SK-N-SH treated with all-trans-retinoic acid at 6 μM for 48 hours (cell line): ENCODE measurements around the gene AIG1.

Experiments
- RARB ChIP-seq: fragments of 250-450 bp; sonication (Bioruptor Pico); IDR thresholded peaks from 2 replicates; pipeline ENCODE4 v1.8.0; 2021; ENCODE audit warnings: mild to moderate bottlenecking, moderate library complexity
- SNAI2 ChIP-seq: fragments of 250-450 bp; sonication (Bioruptor Pico); IDR thresholded peaks from 2 replicates; pipeline ENCODE4 v1.5.0; 2020; ENCODE audit warnings: mild to moderate bottlenecking, moderate library complexity
- TCF4 ChIP-seq: fragments of 250-450 bp; sonication (Bioruptor Pico); IDR thresholded peaks from 2 replicates; pipeline ENCODE4 v1.8.0; 2021; ENCODE audit warnings: mild to moderate bottlenecking, moderate library complexity, borderline replicate concordance
- ZC3H10 ChIP-seq: fragments of 250-450 bp; sonication (Bioruptor Pico); IDR thresholded peaks from 2 replicates; pipeline ENCODE4 v1.5.1; 2021; ENCODE audit warnings: mild to moderate bottlenecking, moderate library complexity
- ZFP3 ChIP-seq: fragments of 250-450 bp; sonication (Bioruptor Pico); IDR thresholded peaks from 2 replicates; pipeline ENCODE4 v1.5.0; 2020; ENCODE audit warnings: mild to moderate bottlenecking, moderate library complexity

DNA sequence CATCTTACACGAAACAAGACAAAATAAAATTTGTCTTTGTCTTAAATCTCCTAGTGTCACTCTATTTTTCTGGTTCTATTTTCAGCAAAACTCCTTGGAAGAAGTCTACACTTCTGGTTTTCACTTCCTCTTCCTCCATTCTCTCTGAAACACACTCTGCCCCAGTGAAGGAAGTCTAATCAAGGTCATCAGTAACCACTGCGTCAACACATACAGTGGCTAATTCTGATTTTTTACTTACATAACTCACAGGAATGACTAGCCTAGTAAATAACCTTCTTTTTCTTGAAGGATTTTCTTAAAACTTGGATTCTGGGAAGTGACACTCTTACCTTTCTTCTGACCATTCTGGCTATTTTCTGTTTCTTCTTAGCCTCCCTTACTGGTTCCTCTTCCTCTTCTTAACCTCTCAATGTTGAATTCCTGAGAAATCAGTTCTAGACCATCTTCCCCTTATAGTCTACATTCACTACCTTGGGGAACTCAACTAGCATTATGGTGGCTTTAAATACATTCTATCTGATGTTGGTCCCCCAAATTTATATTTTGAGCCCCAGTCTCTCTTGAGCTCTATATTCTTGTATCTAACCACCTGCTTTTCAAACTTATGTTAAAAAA, 37.5 kb downstream of the AIG1 start:
- TF ChIP-seq ZC3H10 (CRISPR knock-in tag), result no peak
- no peak for TF ChIP-seq SNAI2 (CRISPR knock-in tag)
- no peak for TF ChIP-seq TCF4
- TF ChIP-seq RARB (CRISPR knock-in tag), result no peak
- TF ChIP-seq ZFP3 (CRISPR knock-in tag), result no peak
